Measurements from ENCODE around the gene TIPIN.
A peak's percentile ranks its signal among the peaks of the same experiment; 100 is the strongest.
"Not testable (repeated sequence)": the region's sequence is repeated elsewhere in the genome, so short reads cannot be mapped to it uniquely, and the experiment has no call there.

TIPIN gene, protein sequence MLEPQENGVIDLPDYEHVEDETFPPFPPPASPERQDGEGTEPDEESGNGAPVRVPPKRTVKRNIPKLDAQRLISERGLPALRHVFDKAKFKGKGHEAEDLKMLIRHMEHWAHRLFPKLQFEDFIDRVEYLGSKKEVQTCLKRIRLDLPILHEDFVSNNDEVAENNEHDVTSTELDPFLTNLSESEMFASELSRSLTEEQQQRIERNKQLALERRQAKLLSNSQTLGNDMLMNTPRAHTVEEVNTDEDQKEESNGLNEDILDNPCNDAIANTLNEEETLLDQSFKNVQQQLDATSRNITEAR

GRCh38 chr15:66356359-66357236 is at the start of gene TIPIN:
Gene TIPIN (minus strand): TSS chr15:66356685. CDS start chr15:66352947, 3,738 bp downstream.
- DNase-seq (ENCODE audit: low read depth in 2 of 2, low spot score in 1 of 2): peak; percentile 93 to 95

DNA sequence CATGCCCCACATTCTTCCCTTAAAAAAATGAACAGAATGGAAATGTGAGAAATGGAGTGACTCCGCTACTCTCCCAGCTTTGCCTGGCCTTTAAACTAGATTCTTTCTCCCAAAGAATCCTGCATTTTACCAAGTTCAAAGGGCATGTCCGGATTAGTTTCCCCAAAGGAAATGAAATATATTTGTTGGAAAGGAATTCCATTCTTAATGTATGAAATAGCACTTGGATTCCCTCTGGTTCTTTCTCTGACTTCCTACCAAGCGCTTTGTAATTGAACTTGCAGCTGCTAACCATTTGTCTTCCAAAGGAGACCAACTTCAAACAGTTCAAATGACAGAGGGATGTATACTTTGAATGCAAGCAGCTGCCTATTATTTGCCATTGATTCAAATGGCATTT is 49.1 kb upstream of the TIPIN start:
- no peak for DNase-seq (ENCODE audit: low read depth in 2 of 2, low spot score in 1 of 2)

DNA sequence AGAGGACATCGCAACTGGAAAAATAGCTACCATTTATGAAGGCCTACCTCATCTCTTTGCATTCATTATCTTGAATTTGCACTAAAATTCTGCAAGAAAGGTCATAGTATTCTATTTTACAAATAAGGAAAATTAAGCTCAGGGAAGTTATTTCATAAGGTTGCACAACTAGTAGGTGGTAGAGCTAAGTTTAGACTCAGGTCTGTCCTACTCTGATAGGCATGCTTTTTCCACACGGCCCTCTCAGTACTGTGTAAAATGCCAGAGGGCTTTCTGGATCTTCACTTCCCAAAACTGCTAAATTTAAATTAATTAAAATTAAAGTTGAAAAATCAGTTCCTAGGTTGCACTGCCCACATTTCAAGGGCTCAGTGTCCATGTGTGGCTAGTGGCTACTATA is 48.5 kb upstream of the TIPIN start:
- DNase-seq (ENCODE audit: low read depth in 2 of 2, low spot score in 1 of 2): no peak

GRCh38 chr15:66404532-66404931 is 48.0 kb upstream of the TIPIN start:
- no peak for DNase-seq (ENCODE audit: low read depth in 2 of 2, low spot score in 1 of 2)

DNA sequence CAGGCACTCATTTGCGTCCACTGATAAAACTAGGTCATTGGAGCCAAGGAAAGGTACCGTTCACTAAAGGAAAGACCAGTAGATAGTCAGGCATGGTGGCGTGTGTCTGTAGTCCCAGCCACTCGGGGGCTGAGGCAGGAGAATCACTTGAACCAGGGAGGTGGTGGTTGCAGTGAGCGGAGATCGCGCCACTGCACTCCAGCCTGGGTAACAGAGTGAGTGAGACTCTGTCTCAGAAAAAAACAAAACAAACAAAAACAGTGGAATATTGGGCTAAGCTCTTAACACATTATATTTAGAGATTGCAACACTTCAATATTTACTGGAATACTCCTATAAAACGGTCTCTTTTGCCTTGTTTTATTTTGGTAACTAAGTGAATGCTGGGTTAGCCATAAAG is 47.6 kb upstream of the TIPIN start:
- no peak for DNase-seq (ENCODE audit: low read depth in 2 of 2, low spot score in 1 of 2)

DNA sequence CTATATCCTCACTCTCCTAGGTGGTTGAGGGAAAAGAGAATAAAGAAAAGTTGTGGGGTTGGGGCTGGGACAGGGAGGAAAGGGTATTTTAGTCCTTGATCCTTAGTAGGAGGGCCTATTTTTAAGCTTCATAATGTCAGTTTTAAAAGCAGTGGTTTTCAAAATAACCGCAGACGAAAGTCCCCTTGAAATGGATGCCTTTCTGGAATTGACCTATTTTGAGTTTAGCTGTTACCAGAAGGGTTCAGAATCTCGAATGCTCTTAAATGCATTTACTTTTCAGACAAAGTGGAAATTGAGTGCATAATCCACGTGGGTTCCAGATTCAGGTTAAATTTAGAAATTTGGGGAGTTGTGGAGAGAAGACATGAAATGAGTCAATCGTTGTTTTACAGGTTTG is 46.8 kb upstream of the TIPIN start:
- DNase-seq (ENCODE audit: low read depth in 2 of 2, low spot score in 1 of 2): no peak

DNA sequence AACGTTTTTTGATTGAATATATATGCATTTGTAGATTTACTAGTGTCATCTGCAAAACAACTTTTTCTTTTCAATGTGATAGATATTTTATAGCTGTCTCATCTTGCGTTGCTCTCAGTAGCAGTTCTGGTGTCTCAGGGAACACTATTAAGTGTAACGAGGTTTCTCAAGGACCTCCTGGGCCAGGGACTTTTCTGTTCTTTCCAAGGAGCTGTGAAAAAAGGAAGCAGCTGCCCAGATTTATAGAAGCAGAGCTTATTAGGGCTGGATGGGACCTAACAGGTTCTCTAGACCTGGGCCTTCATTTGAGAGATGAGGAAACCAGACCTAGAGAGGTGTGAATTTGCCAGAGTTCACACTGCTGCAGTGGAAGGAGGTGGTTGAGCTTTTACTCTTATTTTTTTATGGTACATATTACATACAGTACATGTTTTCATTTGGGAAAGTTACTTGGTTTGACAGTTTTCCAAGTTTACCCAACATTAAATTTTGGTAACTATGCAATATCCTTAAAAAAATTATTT is 46.3 kb upstream of the TIPIN start:
- no peak for DNase-seq (ENCODE audit: low read depth in 2 of 2, low spot score in 1 of 2)

GRCh38 chr15:66401130-66402021 is 44.9 kb upstream of the TIPIN start:
- no peak for DNase-seq (ENCODE audit: low read depth in 2 of 2, low spot score in 1 of 2)

GRCh38 chr15:66400351-66400774 is 43.9 kb upstream of the TIPIN start:
- no peak for DNase-seq (ENCODE audit: low read depth in 2 of 2, low spot score in 1 of 2)

GRCh38 chr15:66399276-66399675 is 42.8 kb upstream of the TIPIN start:
- no peak for DNase-seq (ENCODE audit: low read depth in 2 of 2, low spot score in 1 of 2)

- no peak for DNase-seq (ENCODE audit: low read depth in 2 of 2, low spot score in 1 of 2)
Measured at GRCh38 chr15:66394915-66395314, 38.4 kb upstream of the TIPIN start.

DNA sequence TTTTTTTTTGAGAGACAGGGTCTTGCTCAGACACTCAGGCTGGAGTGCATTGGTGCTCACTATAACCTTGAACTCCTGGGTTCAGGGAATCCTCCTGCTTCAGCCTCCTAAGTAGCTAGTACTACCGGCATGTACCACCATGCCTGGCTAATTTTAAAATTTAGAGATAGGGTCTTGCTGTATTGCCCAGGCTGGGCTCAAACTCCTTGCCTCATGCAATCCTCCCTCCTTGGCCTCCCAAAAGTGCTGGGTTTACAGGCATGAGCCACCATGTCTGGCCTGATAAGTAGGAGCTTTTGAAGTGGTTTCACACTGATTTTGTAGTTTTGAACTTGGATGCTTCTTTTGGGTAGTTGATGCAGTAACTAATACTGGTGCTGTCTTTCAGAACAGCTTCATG is 38.0 kb upstream of the TIPIN start:
- DNase-seq (ENCODE audit: low read depth in 2 of 2, low spot score in 1 of 2): no peak

DNA sequence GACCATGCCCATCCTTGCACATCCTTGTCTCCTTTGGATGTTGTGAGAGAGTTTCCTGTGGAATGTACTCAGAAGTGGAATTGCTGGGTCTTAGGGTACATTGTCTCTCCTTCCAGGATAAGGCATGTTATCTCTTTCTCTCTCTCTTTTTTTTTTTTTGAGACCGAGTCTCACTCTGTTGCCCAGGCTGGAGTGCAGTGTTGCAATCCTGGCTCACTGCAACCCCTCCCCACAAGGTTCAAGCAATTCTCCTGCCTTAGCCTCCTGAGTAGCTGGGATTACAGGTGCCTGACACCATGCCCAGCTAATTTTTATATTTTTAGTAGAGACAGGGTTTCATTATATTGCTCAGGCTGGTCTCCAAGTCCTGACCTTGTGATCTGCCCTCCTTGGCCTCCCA is 36.6 kb upstream of the TIPIN start:
- DNase-seq (ENCODE audit: low read depth in 2 of 2, low spot score in 1 of 2): not testable (repeated sequence)

GRCh38 chr15:66390678-66391077 is 34.2 kb upstream of the TIPIN start:
- no peak for DNase-seq (ENCODE audit: low read depth in 2 of 2, low spot score in 1 of 2)

DNA sequence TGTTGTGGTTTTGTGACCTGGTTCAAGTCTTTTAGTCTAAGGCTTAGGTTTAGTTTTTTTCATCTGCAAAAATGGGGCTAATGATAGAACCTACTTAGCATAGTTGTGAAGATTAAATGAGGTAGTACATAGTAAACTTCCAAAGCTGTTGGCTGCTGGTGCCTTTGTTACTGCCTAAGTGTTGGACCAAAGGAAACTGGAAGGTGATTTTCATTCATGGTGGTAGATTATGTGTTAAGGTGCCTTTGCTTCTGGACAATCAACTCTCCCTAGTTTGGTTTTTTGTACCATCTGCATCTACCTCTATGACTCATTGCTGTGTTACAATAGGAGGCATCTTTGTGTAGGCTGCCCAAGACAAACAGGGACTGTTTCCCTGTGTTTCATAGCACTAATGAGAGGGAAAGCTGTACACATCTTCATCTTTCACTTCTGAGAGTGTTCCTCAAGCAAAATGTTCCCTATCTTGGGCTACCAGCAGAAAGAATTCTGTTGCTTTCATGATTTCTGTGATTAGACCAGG is 33.4 kb upstream of the TIPIN start:
- DNase-seq (ENCODE audit: low read depth in 2 of 2, low spot score in 1 of 2): no peak

- no peak for DNase-seq (ENCODE audit: low read depth in 2 of 2, low spot score in 1 of 2)
Measured at GRCh38 chr15:66389098-66389858, 32.8 kb upstream of the TIPIN start.

GRCh38 chr15:66388576-66388975 is 32.1 kb upstream of the TIPIN start:
- no peak for DNase-seq (ENCODE audit: low read depth in 2 of 2, low spot score in 1 of 2)

GRCh38 chr15:66388043-66388363 is 31.5 kb upstream of the TIPIN start:
- no peak for DNase-seq (ENCODE audit: low read depth in 2 of 2, low spot score in 1 of 2)

GRCh38 chr15:66387163-66388042 is 30.9 kb upstream of the TIPIN start:
- DNase-seq (ENCODE audit: low read depth in 2 of 2, low spot score in 1 of 2): peak; percentile 49 to 53
